ENCODE results near the gene FAM131B.

Gene FAM131B

DNA sequence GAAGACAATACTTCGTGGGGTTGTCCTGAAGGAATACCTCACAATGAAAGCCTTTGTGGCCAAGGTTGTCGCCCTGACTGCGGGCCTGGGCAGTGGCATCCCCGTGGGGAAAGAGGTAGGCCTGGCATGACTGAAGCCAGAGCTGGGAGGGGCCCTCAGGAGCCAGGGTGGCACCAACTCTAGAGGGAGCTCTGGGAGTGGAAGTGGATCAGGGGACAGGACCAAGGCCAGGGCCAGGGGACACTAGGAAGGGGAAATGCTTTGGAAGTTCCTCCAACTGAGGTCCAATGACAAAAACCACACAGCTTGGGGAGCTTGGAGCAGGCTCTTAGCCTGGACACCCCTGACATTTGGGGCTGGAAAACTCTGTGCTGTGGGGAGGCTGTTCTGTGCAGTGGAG is 40.8 kb downstream of the FAM131B start:
- no peak for DNase-seq (ENCODE audit: extremely low read depth, low read depth)
- TF ChIP-seq CTCF (IDR thresholded peaks at IDR 0.05; ENCODE audit: low read depth, low read length, missing control alignments), result no peak
- no peak overlapping the region for H3K4me3 ChIP-seq (replicated peaks; ENCODE audit: low read depth, low read length)

DNA sequence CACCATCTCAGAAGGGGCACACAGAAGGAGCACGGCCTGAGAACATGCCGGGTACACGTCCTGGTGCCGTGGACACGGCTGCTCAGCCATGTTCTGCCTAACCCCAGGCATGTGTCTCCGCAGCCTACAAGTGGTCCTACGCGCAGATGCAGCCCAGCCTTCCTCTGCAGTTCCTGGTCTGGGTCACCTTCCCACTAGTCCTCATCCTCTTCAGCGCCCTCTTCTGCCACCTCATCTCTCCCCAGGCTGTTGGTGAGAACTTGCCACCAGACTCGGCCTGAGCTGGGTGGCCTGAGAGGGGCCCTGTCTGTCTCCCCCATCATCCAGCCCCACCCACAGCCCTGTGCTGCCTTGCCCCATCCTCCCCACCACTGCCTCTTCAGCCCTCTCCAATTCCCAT is 41.3 kb downstream of the FAM131B start:
- no peak for TF ChIP-seq CTCF (IDR thresholded peaks at IDR 0.05; ENCODE audit: low read depth, low read length, missing control alignments)
- DNase-seq (ENCODE audit: extremely low read depth, low read depth), result no peak
- no peak overlapping the region for H3K4me3 ChIP-seq (replicated peaks; ENCODE audit: low read depth, low read length)

DNA sequence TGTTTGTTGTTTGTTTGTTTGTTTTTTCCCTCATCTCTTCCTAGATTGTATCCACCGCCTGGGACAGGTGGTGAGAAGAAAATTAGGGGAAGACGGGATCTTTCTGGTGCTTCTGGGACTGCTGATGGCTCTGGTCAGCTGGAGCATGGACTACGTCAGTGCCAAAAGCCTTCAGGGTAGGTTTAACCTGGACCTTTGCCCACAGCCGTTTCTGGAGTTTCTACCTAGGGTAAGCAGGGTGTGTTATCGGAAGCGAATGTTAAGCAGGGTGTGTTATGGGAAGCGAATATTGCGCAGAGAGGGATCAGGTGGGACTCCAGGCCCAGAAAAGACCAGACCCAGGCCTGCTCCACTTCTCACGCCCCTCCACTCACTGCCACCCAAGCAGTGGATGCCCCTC is 41.9 kb downstream of the FAM131B start:
- TF ChIP-seq CTCF (IDR thresholded peaks at IDR 0.05; ENCODE audit: low read depth, low read length, missing control alignments), result no peak
- DNase-seq (ENCODE audit: extremely low read depth, low read depth), result no peak

GRCh38 chr7:143318661-143319060 is 43.9 kb downstream of the FAM131B start:
- H3K4me3 ChIP-seq (replicated peaks; ENCODE audit: low read depth, low read length), result no peak overlapping the region
- no peak for TF ChIP-seq CTCF (IDR thresholded peaks at IDR 0.05; ENCODE audit: low read depth, low read length, missing control alignments)
- no peak for DNase-seq (ENCODE audit: extremely low read depth, low read depth)

More for the DNA sequence above, 41.9 kb downstream of the FAM131B start:
- no peak overlapping the region for H3K4me3 ChIP-seq (replicated peaks; ENCODE audit: low read depth, low read length)

GRCh38 chr7:143316492-143316891 is 46.0 kb downstream of the FAM131B start:
- TF ChIP-seq CTCF (IDR thresholded peaks at IDR 0.05; ENCODE audit: low read depth, low read length, missing control alignments), result no peak
- no peak overlapping the region for H3K4me3 ChIP-seq (replicated peaks; ENCODE audit: low read depth, low read length)
- no peak for DNase-seq (ENCODE audit: extremely low read depth, low read depth)

DNA sequence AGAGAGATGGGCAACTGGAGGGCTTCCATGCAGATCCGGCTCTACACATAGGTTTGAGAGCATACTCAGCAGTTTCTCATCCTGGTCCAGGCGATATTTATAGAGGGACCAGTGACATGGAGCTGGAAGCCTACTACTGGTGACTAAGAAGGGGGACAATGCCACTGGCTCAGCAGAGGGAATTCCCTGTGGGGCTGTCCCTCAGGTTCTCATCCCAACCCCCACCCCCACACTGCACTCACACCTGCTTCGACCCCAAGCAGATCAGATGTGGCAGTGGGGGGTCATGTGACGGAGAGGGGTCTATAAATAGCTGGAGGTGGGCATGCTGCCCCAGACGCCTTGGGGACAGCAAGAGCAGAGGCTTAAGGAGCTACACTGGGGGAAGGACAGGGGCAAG is 46.7 kb downstream of the FAM131B start, which contains the start of gene CLCN1:
Gene CLCN1, plus strand, starts transcription at position 336 of the 400 bp plus-strand sequence. CDS start 102 bp downstream, outside the sequence.
- no peak for DNase-seq (ENCODE audit: extremely low read depth, low read depth)
- TF ChIP-seq CTCF (IDR thresholded peaks at IDR 0.05; ENCODE audit: low read depth, low read length, missing control alignments), result no peak
- H3K4me3 ChIP-seq (replicated peaks; ENCODE audit: low read depth, low read length), result no peak within 1 kb of the TSS

GRCh38 chr7:143314127-143314526 is 48.4 kb downstream of the FAM131B start:
- no peak overlapping the region for H3K4me3 ChIP-seq (replicated peaks; ENCODE audit: low read depth, low read length)
- TF ChIP-seq CTCF (IDR thresholded peaks at IDR 0.05; ENCODE audit: low read depth, low read length, missing control alignments), result no peak
- no peak for DNase-seq (ENCODE audit: extremely low read depth, low read depth)

Measured in HFF-Myc (cell line).